ENCODE measurements around the gene MED13L.

The MED13L gene

GRCh38 chr12:115941362-115941761 lies 336.1 kb downstream of the MED13L start:
- no peak for TF ChIP-seq CSDC2 (CRISPR knock-in tag; IDR thresholded peaks at IDR 0.05)
- TF ChIP-seq BACH2 (CRISPR knock-in tag; IDR thresholded peaks at IDR 0.05; ENCODE audit: borderline replicate concordance) = no peak
- no peak for TF ChIP-seq OSR1 (CRISPR knock-in tag; IDR thresholded peaks at IDR 0.05)
- no peak for TF ChIP-seq ISL1 (CRISPR knock-in tag; IDR thresholded peaks at IDR 0.05)
- no peak for TF ChIP-seq ESRRG (CRISPR knock-in tag; IDR thresholded peaks at IDR 0.05)
- TF ChIP-seq ARNTL (CRISPR knock-in tag; IDR thresholded peaks at IDR 0.05; ENCODE audit: borderline replicate concordance, low read depth) = no peak
- no peak for TF ChIP-seq TOX (CRISPR knock-in tag; IDR thresholded peaks at IDR 0.05; ENCODE audit: borderline replicate concordance)
- no peak for TF ChIP-seq ZFP30 (CRISPR knock-in tag; IDR thresholded peaks at IDR 0.05)
- TF ChIP-seq GLIS3 (CRISPR knock-in tag; IDR thresholded peaks at IDR 0.05) = no peak
- TF ChIP-seq PPARA (CRISPR knock-in tag; IDR thresholded peaks at IDR 0.05; ENCODE audit: borderline replicate concordance) = no peak
- ATAC-seq = peak; percentile 59

GRCh38 chr12:115938794-115939377 lies 338.6 kb downstream of the MED13L start:
- TF ChIP-seq OSR1 (CRISPR knock-in tag; IDR thresholded peaks at IDR 0.05) (no peak), SNAI2 (CRISPR knock-in tag; IDR thresholded peaks at IDR 0.05) (no peak), ZFP30 (CRISPR knock-in tag; IDR thresholded peaks at IDR 0.05) (no peak), CSRNP3 (CRISPR knock-in tag; IDR thresholded peaks at IDR 0.05) (no peak), TOX (CRISPR knock-in tag; IDR thresholded peaks at IDR 0.05; ENCODE audit: borderline replicate concordance) (no peak), ZNF70 (CRISPR knock-in tag; IDR thresholded peaks at IDR 0.05) (no peak), ZNF565 (CRISPR knock-in tag; conservative IDR thresholded peaks at IDR 0.05; ENCODE audit: low read depth) (no peak)
- no peak for ATAC-seq

GRCh38 chr12:115936997-115937916 lies 340.2 kb downstream of the MED13L start:
- ATAC-seq = no peak
- TF ChIP-seq ZFP3 (CRISPR knock-in tag; IDR thresholded peaks at IDR 0.05) = no peak
- no peak for TF ChIP-seq ZC3H10 (CRISPR knock-in tag; IDR thresholded peaks at IDR 0.05)
- TF ChIP-seq GLIS3 (CRISPR knock-in tag; IDR thresholded peaks at IDR 0.05) = no peak
- no peak for TF ChIP-seq RARB (CRISPR knock-in tag; IDR thresholded peaks at IDR 0.05)
- TF ChIP-seq CSRNP3 (CRISPR knock-in tag; IDR thresholded peaks at IDR 0.05) = no peak
- TF ChIP-seq ZFP30 (CRISPR knock-in tag; IDR thresholded peaks at IDR 0.05) = no peak
- TF ChIP-seq TOX (CRISPR knock-in tag; IDR thresholded peaks at IDR 0.05; ENCODE audit: borderline replicate concordance) = no peak
- TF ChIP-seq ISL1 (CRISPR knock-in tag; IDR thresholded peaks at IDR 0.05) = no peak
- no peak for TF ChIP-seq ESRRG (CRISPR knock-in tag; IDR thresholded peaks at IDR 0.05)
- no peak for TF ChIP-seq CREB5 (CRISPR knock-in tag; IDR thresholded peaks at IDR 0.05; ENCODE audit: low read depth)
- no peak for TF ChIP-seq OSR1 (CRISPR knock-in tag; IDR thresholded peaks at IDR 0.05)

GRCh38 chr12:115934877-115935276 lies 342.6 kb downstream of the MED13L start:
- no peak for ATAC-seq
- TF ChIP-seq POU6F1 (CRISPR knock-in tag; IDR thresholded peaks at IDR 0.05; ENCODE audit: borderline replicate concordance, low read depth) (no peak), BACH2 (CRISPR knock-in tag; IDR thresholded peaks at IDR 0.05; ENCODE audit: borderline replicate concordance) (no peak), PATZ1 (CRISPR knock-in tag; IDR thresholded peaks at IDR 0.05; ENCODE audit: borderline replicate concordance) (no peak), ZNF565 (CRISPR knock-in tag; conservative IDR thresholded peaks at IDR 0.05; ENCODE audit: low read depth) (no peak)
